ENCODE measurements around the gene ST3GAL6. TPM values are rescaled to one million over a fixed set of nuclear protein-coding genes. Genes with fewer than 3 reads are reported as not detected.

The ST3GAL6 gene
- total and polyA plus RNA-seq, 10 of the 15 experiments (the other 5 are each of a cell fraction or from before 2014, with no cell fraction given) = 19.5 to 41.2 (median 37.4) TPM

- Histone ChIP-seq H3K9me3 (replicated peaks; ENCODE audit: control insufficient read depth, insufficient read depth, low read length) (no peaks in the 10 kb centered on the region), H4K20me1 (ENCODE audit: control insufficient read depth, insufficient read depth) (no peaks in the 10 kb centered on the region), H2AFZ (ENCODE audit: control insufficient read depth, low read depth, low read length) (peak overlapping the region; percentile 20; the same call in 1 of the 2 replicates), H3K79me2 (ENCODE audit: control insufficient read depth, insufficient read depth, low read length) (peaks cover 4% of the 10 kb centered on the region), H3K4me2 (ENCODE audit: control insufficient read depth, insufficient read depth) (peak overlapping the region; percentile 30; the same call in 1 of the 2 replicates), H3K27ac (ENCODE audit: control insufficient read depth, insufficient read depth) (0 out of 2 replicates have a peak overlapping the region, but pooled peaks have one; percentile 5), H3K9ac (ENCODE audit: control insufficient read depth, insufficient read depth, low read length) (0 out of 2 replicates have a peak overlapping the region, but pooled peaks have one; percentile 9), H3K4me1 (ENCODE audit: control insufficient read depth, insufficient read depth, low read length) (peaks cover 29% of the 10 kb centered on the region), H3K4me3 (peak overlapping the region; percentile 35; the same call in 1 of the 2 replicates), H3K36me3 (ENCODE audit: control insufficient read depth in 2 of 2, insufficient read depth in 2 of 2, low read length in 1 of 2) (peaks cover 0 to 3% of the 10 kb centered on the region in 2 experiments; a peak in 1 of 4 replicates), H3K27me3 (replicated peaks in 1 of 2; ENCODE audit: control insufficient read depth in 2 of 2, insufficient read depth in 2 of 2, low read length in 1 of 2) (no peaks in the 10 kb centered on the region)
- ChIA-PET RAD21 (ENCODE audit: unreplicated experiment) (interaction anchor here (0.8 to 2.9 kb wide), 9 partner anchors 8 to 163 kb away, joined by 3 to 12 read pairs (median 4); no protein-coding TSS in a partner anchor), CTCF (interaction anchor here (0.6 to 5.0 kb wide), 9 partner anchors 9 to 162 kb away, joined by 3 to 22 read pairs (median 3); no protein-coding TSS in a partner anchor), POLR2A (interaction anchor here (0.6 to 8.2 kb wide), 13 partner anchors 8 to 163 kb away, joined by 3 to 49 read pairs (median 4); no protein-coding TSS in a partner anchor), SMC1A (ENCODE audit: uncharacterized antibody, unreplicated experiment) (interaction anchor here (0.6 to 6.9 kb wide), 17 partner anchors 10 to 216 kb away, joined by 3 to 82 read pairs (median 5); no protein-coding TSS in a partner anchor)
- TF ChIP-seq RUNX3 (IDR thresholded peaks at IDR 0.05; ENCODE audit: low read length) (peak; percentile 11; the same call in 1 of the 2 replicates), IRF4 (IDR thresholded peaks at IDR 0.05; ENCODE audit: low read depth, low read length) (no peak)
- DNase-seq (ENCODE audit: low read depth, low spot score) = no peak
- no TSS peak for BruUV-seq (replicated peaks)
- WGBS (ENCODE audit: insufficient coverage, insufficient replicate concordance, low lambda C conversion rate, missing lambda C conversion rate) = 29% methylated on average over 5 of the region's 5 CpGs
- intact Hi-C loops (cut with micrococcal nuclease; ENCODE audit: unreplicated experiment) (no loop called here), in situ Hi-C loops (cut with MboI) (no loop called here)
- ATAC-seq = peak; percentile 5
- no peak for FAIRE-seq
Measured at GRCh38 chr3:98763819-98764418, 779 bp downstream of the ST3GAL6 start.

- intact Hi-C loops (cut with micrococcal nuclease; ENCODE audit: unreplicated experiment) = no loop called here
- no peak for FAIRE-seq
- ChIA-PET CTCF (interaction anchor here (0.6 to 5.0 kb wide), 8 partner anchors 9 to 162 kb away, joined by 3 to 22 read pairs (median 3); no protein-coding TSS in a partner anchor), POLR2A (interaction anchor here (0.8 to 8.2 kb wide), 7 partner anchors 9 to 151 kb away, joined by 3 to 49 read pairs (median 5); no protein-coding TSS in a partner anchor), RAD21 (ENCODE audit: unreplicated experiment) (interaction anchor here (0.8 to 2.0 kb wide), 8 partner anchors 8 to 163 kb away, joined by 3 to 6 read pairs (median 4); no protein-coding TSS in a partner anchor), SMC1A (ENCODE audit: uncharacterized antibody, unreplicated experiment) (interaction anchor here (0.6 to 6.9 kb wide), 17 partner anchors 10 to 216 kb away, joined by 3 to 82 read pairs (median 5); no protein-coding TSS in a partner anchor)
- peak; percentile 50 for ATAC-seq
- Histone ChIP-seq H2AFZ (ENCODE audit: control insufficient read depth, low read depth, low read length) (peak overlapping the region; percentile 20), H3K9ac (ENCODE audit: control insufficient read depth, insufficient read depth, low read length) (no peak overlapping the region), H3K4me2 (ENCODE audit: control insufficient read depth, insufficient read depth) (no peak overlapping the region; the same call in 1 of the 2 replicates), H3K4me3 (no peak overlapping the region), H3K27me3 (replicated peaks in 1 of 2; ENCODE audit: control insufficient read depth in 2 of 2, insufficient read depth in 2 of 2, low read length in 1 of 2) (no peaks in the 10 kb centered on the region), H3K9me3 (replicated peaks; ENCODE audit: control insufficient read depth, insufficient read depth, low read length) (no peaks in the 10 kb centered on the region), H4K20me1 (ENCODE audit: control insufficient read depth, insufficient read depth) (no peaks in the 10 kb centered on the region), H3K36me3 (ENCODE audit: control insufficient read depth in 2 of 2, insufficient read depth in 2 of 2, low read length in 1 of 2) (peaks cover 0 to 3% of the 10 kb centered on the region in 2 experiments; a peak in 1 of 4 replicates), H3K79me2 (ENCODE audit: control insufficient read depth, insufficient read depth, low read length) (peaks cover 4% of the 10 kb centered on the region), H3K4me1 (ENCODE audit: control insufficient read depth, insufficient read depth, low read length) (peaks cover 32% of the 10 kb centered on the region), H3K27ac (ENCODE audit: control insufficient read depth, insufficient read depth) (no peak overlapping the region)
- no TSS peak for BruUV-seq (replicated peaks)
- in situ Hi-C loops (cut with MboI) = no loop called here
- TF ChIP-seq RB1 (IDR thresholded peaks at IDR 0.05; ENCODE audit: borderline replicate concordance) = no peak
- TF ChIP-seq CBFB (IDR thresholded peaks at IDR 0.05; ENCODE audit: low read depth) = no peak
- TF ChIP-seq RAD21 (IDR thresholded peaks at IDR 0.05; ENCODE audit: insufficient read depth, low read depth, low read length) = peak; percentile 31; the same call in 1 of the 2 replicates
- TF ChIP-seq HSF1 (IDR thresholded peaks at IDR 0.05; ENCODE audit: low read depth, low read length) = no peak
- DNase-seq (ENCODE audit: low read depth, low spot score) = no peak
- 2% methylated on average over 4 of the region's 4 CpGs for WGBS (ENCODE audit: insufficient coverage, insufficient replicate concordance, low lambda C conversion rate, missing lambda C conversion rate)
Measured at GRCh38 chr3:98764472-98764884, 1.3 kb downstream of the ST3GAL6 start.
